ENCODE measurements around the gene PTPRE.

The PTPRE gene

DNA sequence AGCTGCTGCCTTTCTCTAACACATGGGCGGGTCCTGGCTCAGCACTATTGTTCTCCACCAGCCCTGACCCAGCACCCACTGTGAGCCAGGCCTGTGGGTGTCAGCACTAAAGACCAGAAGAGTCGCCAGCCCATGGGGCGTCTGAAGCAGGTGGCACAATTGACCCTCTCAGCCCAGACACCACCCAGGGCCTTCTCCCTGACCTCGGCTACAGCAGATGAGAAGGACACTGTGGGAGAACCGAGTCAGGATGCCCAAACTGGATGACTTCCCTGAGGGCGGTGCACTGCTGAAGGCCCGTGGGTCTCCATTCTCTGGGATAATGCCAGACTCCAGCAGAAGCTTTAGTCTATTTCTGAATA is 122.4 kb downstream of the PTPRE start:
- DNase-seq = no peak

DNA sequence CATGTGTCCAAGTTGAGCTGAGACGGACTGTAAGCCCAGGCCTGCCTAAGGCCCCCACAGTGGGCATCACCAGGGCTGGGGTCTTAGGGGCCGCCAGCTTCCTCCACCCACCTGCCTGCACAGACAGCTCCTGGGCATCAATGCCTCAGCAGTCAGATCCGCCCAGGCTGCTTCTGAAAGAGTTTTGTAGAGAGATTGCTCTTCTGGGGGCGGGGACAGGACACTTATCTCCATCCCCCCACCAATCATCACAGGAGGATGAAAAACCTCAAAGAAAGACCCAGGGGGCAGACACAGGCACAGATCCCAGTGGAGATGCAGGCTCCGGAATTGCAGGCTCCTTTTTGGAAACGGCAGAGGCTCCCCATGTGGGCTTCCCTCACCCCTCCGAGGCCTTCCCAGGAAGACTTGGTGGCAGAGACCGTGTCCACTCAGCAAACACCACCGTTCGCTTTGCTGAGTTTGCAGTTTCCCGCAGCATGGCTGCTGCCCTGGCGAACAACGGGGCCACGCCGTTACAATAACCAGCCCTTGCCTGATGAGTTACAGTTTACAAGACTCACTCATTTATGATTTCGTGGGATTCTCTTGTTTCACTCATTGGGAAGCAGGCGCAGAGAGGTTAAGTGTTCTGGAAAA is 122.9 kb downstream of the PTPRE start:
- DNase-seq = no peak

DNA sequence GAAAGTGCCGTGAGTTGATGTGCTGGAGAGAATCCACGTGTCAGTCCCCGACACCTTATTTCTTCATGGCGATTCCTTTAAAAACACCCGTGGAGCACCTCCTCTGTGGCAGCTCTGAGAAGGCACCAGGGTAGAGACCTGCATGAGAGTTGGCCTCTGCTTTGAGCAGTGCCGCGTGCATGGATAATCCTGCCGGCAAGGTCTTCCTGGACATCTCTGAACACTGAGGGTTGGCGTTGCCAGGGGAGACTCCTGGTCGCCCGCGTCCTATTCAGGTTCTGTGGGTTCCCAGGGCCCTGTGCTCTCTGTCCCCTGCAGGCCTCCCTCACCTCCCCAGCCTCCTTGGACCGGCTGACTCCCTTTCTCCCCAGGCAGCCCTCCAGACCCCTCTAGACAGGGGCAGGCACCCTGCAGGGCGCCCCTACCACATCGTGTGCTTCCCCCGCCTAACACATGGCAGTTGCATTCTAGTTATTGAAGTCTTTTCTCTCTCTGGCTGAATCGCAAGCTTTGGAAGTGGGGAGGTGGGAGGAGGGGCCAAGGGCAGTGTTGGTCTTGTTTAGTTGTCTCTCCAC is 123.7 kb downstream of the PTPRE start:
- DNase-seq = no peak

DNA sequence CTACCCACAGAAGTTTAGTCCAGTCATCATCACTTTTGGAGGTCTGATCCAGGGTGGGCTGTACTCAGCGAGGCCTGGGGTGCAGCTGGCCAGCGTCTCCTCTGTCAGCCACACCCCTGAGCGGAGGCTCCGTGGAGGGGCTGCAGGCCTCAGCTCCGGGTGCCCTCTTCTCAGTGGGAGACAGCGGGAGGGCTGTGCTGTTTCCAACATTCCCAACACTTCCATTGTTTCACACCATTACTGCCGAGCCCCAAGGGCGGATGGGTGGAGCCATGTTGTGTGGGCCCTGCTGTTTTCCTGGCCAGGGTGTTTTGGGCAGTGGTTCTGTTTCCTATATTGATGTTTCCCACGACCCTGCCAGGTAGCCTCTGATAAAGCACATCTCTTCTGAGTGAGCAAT is 124.3 kb downstream of the PTPRE start:
- no peak for DNase-seq

DNA sequence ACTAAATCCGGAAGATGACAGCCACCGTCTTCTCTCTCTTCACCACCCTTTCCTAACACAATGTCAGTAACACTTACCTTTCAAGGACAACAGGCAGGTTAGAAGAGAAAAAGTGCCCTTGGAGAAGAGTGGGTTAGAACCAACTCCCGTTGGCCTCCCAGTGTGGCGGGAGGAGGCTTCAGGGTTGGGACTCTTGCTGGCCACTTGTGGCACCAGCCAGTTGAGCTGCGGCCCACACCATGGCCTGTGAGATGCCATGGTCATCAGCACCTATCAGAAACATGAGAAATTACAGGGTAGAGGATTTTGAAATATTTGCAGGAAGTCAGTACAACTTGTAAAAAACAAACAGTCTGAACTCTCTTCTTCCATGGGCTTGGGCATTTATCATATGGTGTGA is 125.6 kb downstream of the PTPRE start:
- DNase-seq = no peak

DNA sequence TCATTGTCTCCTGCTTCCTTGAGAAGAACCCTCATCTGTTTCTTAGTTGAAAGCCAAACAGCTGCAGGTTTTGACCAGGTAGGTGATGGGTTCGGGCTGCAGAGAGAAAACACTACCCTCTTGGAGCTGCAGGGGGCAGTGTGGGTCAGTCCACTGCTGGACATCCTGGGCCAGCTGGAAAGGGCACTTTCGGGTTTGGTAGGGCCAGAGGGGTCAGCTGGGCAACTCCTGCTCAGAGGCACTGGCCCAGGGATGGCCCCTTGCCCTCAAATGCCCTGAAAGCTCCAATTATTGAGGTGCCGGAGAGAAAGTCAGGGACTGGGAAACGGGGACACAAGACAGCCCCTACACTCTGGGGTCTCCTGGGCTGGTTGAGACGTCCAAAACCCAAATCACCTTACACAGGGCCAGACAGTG is 128.7 kb downstream of the PTPRE start:
- DNase-seq = peak in 1 of 2 donors; percentile 84

DNA sequence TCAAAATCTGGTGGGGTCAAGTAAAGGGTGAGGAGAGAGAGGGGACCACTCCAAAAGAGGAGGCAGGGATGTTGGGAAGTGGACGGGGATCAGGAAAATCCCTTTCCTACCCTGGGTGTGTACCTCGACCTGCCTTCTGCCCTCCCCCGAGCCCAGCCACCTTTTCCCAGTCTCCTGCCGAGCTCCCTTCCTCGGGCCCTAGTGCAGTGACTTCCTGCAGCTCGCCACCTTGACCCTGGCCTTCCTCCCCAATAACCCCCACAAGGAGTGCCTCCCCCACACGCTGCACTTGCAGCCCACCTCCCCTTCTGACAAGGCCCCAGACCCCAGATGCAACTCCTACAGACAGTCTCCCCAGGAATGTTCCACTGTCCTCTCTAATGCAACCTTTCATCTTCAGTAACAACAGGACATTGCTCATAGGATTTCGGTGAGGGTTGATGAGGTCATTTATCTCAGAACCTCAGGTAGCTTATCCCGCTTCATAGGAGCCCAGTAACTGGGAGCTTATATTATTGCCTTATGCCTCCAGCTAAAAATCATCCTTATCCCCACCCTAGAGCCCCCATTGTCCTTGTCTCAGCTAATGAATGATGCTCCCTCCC is 129.2 kb downstream of the PTPRE start:
- no peak for DNase-seq

DNA sequence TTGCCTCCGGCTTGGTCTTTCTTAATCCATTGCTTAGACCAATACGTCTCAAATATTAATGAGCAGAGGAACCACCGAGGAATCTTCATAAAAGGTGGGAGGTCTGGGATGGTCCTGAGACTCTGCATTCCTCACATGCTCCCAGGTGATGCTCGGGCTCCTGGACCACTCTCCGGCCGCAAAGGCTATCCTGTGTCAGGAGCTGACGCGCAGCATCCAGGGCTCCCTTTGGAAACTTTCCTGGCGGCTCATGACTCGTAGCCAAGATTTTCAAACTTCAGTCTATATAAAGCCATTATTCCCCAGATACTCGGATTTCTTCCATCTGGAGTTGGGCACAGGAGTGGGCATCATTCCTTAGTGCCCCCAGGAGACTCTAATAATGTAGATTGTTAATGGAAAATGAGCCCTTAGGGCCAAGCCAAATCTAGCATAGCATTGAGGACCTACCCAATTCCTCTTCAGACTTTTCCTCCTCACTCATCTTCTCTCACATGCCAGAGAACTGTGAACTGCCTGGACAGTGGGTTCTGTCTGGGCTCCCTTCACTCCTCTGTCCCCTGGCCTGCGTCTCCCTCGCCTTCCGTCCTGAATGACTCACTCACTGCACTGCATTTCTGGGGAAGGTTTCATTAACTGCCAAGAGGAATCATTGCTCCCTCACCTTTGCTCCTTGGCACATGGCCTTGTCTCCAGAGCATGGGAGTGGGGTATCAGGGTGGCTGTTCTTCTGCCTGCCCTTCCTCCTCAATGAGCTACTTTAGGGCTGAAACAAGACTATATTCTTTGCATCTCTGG is 130.0 kb downstream of the PTPRE start:
- DNase-seq = no peak

DNA sequence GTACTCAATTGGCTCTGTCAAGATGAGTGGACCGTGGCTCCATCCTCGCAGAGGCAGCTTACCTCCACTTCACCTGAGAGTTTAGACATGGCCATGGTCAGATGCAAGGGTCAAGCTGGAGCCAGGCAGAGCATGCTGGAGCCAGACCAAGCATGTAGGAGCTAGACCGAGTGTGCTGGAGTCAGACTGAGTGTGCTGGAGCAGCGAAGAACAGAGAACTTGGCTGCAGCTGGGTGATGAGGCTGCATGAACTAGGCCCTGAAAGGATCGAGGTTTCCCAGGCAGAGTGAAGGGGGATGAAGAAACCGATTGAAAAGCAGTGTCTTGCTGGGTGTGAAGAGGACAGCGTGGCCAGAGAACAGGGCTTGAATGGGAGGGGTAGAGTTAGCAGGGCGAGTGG is 133.2 kb downstream of the PTPRE start:
- no peak for DNase-seq

DNA sequence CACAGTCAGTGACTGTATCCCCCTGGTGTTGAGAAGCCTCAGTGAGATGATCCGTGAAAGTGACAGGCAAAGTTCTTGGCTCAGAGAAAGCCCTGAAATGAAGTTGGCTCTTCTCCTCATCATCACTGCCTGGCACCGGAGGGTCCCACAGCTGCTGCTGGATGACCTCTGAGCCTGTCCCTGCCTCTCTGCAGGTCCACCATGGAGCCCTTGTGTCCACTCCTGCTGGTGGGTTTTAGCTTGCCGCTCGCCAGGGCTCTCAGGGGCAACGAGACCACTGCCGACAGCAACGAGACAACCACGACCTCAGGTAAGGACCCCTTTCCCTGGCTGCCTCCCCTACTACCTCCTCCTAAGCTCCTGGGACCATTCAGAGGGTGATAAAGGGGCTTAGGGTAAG is 133.8 kb downstream of the PTPRE start:
- DNase-seq = no peak

DNA sequence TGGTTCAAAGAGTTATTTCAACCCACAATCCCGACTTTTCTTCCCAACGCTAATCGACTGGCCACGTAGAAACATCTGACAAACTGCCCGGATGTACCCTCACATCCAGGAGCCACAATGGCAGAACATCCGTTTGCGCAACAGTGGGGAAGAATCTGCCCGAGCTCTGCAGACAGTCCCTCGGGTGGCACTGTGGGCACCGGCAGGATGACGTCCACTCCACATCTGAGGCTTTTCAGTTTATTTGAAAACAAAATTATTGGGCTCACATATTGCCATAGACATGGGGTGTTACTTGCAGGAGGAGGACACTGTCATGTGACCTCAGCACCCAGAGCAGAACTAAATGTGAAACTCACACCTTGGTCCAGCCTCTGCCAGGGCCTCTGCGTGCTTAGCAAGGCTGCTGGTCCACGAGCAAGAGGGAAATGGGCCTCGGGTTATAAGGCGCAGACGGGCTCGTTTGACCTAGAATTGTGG is 135.3 kb downstream of the PTPRE start:
- no peak for DNase-seq

DNA sequence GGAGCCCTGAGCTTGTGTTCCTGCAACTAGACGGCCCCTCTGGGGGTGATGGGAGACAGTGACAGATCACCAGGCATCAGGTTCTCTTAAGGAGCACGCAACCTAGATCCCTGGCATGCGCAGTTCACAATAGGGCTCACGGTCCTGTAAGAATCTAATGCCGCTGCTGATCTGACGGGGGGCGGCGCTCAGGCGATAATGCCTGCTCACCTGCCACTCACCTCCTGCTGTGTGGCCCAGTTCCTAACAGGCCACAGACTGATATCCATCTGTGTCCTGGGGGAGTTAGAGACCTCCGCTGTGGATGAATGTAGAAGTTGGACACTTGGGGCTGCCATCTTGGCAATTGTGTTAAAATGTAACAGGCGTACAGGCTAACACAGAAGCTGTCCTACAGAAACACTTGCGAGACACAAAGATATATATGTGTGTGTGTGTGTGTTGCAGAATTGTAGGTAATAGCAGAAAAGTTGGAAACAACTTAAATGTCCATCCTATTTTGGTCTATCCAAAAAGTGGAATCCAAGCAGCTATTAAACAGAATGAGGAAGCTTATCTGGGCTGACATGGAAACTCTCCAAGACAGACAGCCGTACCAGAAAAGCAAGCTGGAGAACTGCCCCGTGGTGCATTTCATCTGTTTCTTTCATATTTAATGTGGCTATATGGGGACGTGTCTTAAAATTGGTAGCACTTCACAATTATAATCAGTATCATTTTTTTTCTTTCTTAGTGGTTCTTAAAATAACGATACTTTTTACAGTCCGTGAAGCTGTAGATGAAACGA is 136.5 kb downstream of the PTPRE start:
- DNase-seq = no peak

DNA sequence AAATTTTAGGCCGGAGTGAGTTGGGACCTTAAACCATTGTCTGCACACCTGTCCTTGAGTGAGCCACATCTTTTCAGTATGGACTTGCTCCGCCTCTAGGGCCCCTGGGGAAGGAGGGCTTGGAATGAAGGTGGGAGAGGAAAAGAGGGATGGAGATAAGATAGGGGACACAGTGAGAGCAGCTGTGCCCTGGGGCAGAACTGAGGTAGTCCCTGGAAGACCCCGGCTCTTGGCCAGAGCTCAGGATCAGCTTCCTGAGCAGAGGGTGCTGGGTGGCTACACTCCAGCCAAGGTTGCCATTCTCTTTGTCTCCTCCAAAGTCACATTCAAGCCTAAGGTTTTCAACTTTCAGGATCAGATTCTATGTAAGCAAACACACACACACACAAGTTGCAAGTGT is 137.3 kb downstream of the PTPRE start:
- DNase-seq = no peak

DNA sequence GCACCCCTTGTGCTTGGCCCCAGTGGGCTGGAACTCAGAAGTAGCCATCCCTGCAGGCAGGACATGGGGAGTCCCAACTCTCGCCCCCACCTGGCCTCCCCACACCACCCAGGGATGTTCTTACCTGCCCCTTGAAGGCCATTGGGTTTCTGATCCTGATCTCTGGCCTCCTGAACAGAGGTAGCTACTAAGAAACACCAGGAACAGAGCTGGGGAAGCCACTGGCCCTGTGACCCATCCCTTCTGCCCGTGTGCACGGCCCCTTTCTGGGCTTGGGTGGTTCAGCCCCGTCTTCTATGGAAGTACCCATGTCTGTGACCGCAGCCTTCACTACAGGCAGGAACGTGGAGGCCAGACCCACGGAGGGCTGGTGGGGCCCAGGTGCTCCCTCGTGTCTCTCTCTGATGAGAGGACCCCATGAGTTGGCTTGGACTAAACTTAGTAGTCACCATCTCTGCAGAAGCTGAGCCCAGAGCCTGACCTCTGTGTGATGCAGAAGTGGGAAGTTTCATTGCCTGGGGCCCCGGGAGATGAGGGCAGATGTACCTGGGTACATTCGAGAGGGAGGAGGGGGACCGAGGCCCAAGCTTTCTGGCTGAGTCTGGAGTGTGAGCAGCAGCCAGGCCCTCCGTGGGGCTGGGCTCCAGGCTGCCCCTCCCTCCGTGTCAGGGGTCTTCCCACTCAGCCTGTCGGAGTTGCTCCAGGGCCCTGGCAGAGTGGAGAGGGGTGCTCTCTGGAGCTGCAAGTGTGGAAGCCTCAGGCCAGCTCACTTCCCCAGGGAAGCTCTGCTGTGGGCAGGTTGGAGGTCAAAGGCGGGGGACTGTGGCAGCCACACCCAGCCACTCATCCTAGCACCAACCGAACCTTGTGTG is 138.3 kb downstream of the PTPRE start:
- no peak for DNase-seq

DNA sequence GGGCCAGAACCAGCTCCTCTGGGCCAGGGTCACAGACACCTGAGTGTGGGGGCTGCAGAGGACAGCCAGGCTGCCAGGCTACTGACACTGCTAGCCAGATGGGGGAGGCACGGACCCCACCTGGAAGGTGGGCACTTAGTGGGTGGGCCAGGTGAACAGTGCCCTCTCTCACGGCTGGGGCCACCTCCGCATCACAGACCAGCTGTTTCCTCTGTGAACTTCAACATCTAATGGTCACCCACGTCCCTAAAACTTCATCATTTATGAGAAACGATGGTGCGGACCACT is 138.9 kb downstream of the PTPRE start:
- DNase-seq = no peak

DNA sequence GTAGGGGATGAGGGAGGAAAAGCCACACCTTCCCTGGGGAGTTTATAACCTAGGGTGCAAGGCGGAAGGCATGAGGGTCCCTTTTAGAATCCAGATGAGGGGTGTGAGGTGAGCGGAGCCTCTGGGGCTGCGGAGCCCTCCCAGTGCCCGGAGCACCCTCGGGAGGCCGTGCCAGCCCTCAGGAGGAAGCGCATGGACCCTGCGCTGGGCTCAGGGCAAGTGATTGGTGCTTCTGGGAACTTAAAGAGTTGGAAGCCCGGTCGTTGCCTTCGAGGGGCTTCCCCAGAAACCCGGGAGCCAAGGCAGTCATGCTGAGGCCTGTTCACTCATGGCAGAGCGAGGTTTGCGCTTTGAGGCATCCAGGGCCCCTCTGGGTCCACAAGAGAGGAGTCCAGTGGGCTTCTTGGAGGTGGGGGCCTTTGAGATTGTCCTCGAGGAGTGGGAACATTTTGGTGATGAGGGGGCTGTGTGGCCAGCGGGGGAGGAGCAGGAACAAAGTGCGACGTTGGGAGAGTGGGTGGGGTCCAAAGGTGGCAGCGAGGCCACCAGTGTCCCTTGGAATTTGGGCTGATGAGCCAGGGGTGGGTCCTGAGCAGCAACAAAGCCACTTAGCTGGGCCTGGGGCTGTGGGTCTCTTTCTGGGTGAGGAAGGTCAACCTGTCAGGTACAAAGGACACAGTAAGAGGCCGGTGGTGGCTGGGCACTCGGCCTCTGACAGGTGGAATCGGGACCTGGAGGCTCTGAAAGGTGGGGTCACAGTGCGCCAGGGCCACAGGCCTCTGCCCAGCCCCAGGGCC is 139.5 kb downstream of the PTPRE start:
- DNase-seq = no peak

DNA sequence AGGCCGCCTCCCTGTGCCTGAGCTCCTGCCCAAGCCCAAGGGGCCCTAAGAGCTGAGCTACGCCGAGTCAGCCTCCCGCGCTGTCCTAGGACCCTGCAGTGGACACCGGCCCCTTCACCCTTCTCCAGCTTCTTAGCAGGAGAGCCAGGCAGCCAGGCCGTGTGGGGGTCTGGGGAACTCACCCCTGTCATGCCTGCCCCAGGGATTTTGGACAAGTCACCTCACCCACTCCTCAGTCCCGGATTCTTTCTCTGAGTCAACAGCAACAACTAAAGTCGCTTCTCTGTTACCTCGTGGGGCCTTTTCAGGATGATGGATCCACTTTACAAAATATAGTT is 140.0 kb downstream of the PTPRE start:
- DNase-seq = no peak

DNA sequence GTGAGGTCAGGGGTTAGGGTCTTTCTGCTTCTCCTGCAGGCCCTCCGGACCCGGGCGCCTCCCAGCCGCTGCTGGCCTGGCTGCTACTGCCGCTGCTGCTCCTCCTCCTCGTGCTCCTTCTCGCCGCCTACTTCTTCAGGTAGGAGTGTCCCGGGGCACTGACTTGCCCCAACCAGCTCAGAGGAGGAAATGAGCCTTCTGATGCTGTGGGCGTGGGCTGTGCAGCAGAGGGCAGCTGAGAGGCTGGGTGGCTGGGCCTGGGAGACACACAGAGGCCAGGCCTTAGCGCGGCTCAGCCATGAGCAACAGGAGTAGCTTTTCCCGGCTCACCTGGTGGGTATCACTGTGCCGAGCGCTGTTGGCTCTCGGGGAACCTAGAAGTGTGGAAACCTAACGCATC is 140.4 kb downstream of the PTPRE start:
- peak; percentile 87 to 97 for DNase-seq

DNA sequence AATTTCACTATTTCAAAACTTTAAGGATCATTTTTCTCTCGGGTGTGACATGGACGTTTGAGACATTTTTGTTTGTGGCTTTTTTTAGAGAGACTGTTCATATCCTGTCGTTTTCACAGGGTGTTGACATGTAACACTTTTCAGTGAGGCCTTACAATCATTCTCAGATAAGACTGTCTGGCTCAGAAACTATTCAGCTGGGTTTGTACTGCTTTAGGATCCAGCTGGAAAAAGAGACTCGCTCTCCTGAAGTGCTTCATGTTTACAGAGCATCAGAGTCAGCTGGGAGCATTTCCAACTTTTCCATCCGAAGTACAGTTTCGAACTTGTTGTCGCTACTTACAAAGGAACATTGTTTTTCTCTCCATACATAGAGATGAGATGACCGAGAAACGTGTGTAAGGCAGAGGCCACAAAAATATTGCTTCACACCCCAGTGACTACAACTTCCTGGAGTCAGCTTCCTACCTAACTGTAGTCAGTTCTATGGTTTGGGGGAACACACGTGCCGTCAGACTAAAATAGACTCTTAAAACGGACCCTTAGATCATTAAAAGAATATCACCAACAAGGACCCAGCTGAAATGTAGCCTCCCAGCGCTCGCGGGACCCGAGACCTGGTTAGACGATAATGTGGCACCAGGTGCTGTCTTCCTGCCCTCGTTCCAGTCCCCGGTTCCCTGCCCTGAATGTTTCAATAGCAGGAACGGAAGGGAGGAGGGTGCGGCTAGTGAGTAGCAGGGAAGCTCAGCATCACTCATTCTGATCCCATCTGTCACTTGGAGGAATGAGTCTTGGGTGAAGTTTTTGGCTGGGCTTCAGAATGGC is 141.3 kb downstream of the PTPRE start:
- DNase-seq = peak; percentile 68 to 72

DNA sequence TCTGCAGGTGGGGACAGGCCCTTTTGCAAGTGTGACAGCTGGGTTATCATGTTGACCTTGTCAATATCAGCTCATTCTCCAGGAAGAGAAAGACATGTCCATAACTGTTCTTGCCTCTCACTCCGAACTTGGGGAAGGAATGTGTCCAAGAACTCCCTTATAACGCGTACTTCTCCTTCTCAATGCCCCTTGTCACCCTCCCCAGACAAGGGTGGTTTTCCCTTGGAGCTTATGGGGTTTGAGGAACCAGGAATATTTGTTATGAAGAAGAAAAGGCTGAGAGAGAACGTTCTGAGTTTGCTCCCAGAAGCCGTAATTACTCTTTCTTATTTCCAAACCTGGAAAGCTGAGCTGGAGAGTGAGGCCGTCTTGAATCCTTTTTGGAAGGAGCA is 141.9 kb downstream of the PTPRE start:
- no peak for DNase-seq

Data from inflammatory macrophage treated with lipopolysaccharide for 1 hour (primary cell).